A673 (cell line): ENCODE results near the gene ADGRL2. TPM values are rescaled to one million over a fixed set of nuclear protein-coding genes. Genes with fewer than 3 reads are reported as not detected.

Source experiments
- BruUV-seq: library from RNA; stranded (reverse); fragments of 400-500 nt; replicated peaks from 2 replicates; lab custom pipeline; 2021; lab: Mats Ljungman, UMichigan
- CTCF ChIA-PET: fragments of 300-600 bp; sonication (Branson Sonifier 250); formaldehyde crosslinking; loops from one replicate; lab custom pipeline; 2022; ENCODE audit warnings: antibody characterized with exemption; lab: Charles Lee
- POLR2A ChIA-PET: fragments of 300-600 bp; sonication (Branson Sonifier 250); formaldehyde crosslinking; loops from one replicate; lab custom pipeline; 2022; ENCODE audit warnings: antibody characterized with exemption; ENCODE audit not compliant: low non-redundant PET; lab: Charles Lee
- DNase-seq: peaks from one replicate; pipeline ENCODE4 v3.0.0-alpha.2; 2015; ENCODE audit warnings: low spot score
- H3K27ac ChIP-seq: fragments of 200-600 bp; sonication (generic); 2 replicates; pipeline ENCODE4 v1.5.1; 2016; ENCODE audit warnings: mixed run types, low read depth, mild to moderate bottlenecking, mixed read lengths, antibody characterized with exemption, low read length; ENCODE audit not compliant: poor library complexity, severe bottlenecking
- H3K27me3 ChIP-seq: fragments of 200-600 bp; sonication (generic); replicated peaks from 2 replicates; pipeline ENCODE4 v1.6.1; 2017; ENCODE audit warnings: mixed run types, low read depth, mild to moderate bottlenecking, mixed read lengths, antibody characterized with exemption, low read length; ENCODE audit not compliant: insufficient read depth, poor library complexity
- H3K36me3 ChIP-seq: fragments of 200-600 bp; sonication (generic); 2 replicates; pipeline ENCODE4 v1.6.1; 2016; ENCODE audit warnings: mixed run types, mild to moderate bottlenecking, mixed read lengths, antibody characterized with exemption, low read length; ENCODE audit not compliant: insufficient read depth, poor library complexity, severe bottlenecking
- H3K4me1 ChIP-seq: fragments of 200-600 bp; sonication (generic); 2 replicates; pipeline ENCODE4 v1.6.1; 2017; ENCODE audit warnings: mixed run types, mild to moderate bottlenecking, mixed read lengths, antibody characterized with exemption, low read length; ENCODE audit not compliant: insufficient read depth, poor library complexity, severe bottlenecking
- H3K4me3 ChIP-seq: fragments of 200-600 bp; sonication (generic); 2 replicates; pipeline ENCODE4 v1.5.1; 2016; ENCODE audit warnings: low read depth, mixed run types, mild to moderate bottlenecking, mixed read lengths, low read length; ENCODE audit not compliant: poor library complexity, severe bottlenecking
- H3K9me3 ChIP-seq: fragments of 200-600 bp; sonication (generic); 2 replicates; pipeline ENCODE4 v1.6.1; 2016; ENCODE audit warnings: mixed run types, low read depth, mild to moderate bottlenecking, mixed read lengths, antibody characterized with exemption, low read length; ENCODE audit not compliant: poor library complexity, severe bottlenecking
- CTCF ChIP-seq: fragments of 300-800, 200-600 bp; sonication (generic); conservative IDR thresholded peaks from 2 replicates; pipeline ENCODE4 v1.5.1; 2017; ENCODE audit warnings: low read depth, mild to moderate bottlenecking, antibody characterized with exemption, low read length, moderate library complexity, mixed read lengths
- EZH2 ChIP-seq: fragments of 200-600 bp; sonication (generic); IDR thresholded peaks from 2 replicates; pipeline ENCODE4 v1.6.1; 2017; ENCODE audit warnings: borderline replicate concordance, low read depth, mild to moderate bottlenecking, mixed read lengths, antibody characterized with exemption, low read length; ENCODE audit not compliant: poor library complexity, severe bottlenecking
- intact Hi-C: fragments of 100-400 bp; cut with micrococcal nuclease; formaldehyde crosslinking; loops from one replicate; pipeline ENCODE4 v1.10.0; 2022; ENCODE audit not compliant: unreplicated experiment
- total RNA-seq: library from RNA; stranded (reverse); gene quantifications from 2 replicates; pipeline ENCODE4 v1.2.3, GENCODE V29; 2021

ADGRL2 gene
- total RNA-seq, 1 experiment from 2014 or later, result 1.5 TPM

DNA sequence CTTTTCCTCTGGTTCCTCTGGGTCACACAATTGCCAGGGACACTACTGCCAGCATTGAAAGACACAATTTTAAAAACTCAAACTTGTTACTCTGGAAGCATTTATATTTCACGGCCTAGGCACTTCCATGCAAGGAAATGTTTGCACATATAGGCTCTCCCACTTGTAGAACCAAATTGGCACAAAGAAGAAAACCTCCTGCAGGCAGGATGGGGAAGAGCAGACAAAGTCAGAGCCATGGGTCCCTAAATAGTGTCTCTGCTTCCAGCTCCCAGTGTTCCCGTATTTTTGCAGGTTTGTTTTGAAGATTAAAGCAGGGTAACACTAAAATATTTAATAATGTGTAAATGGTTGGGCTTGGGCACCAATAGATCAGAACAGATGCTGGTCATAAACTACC, 19.0 kb upstream of the ADGRL2 start:
- H3K9me3 ChIP-seq, result no peaks in the 10 kb centered on the region
- POLR2A ChIA-PET, result no interaction called here

GRCh38 chr1:81792184-81792583, 8.6 kb upstream of the ADGRL2 start:
- CTCF ChIA-PET, result no interaction called here
- H3K27ac ChIP-seq, result no peak overlapping the region
- TF ChIP-seq CTCF (no peak), EZH2 (no peak)

More for the DNA sequence above, 19.0 kb upstream of the ADGRL2 start:
- intact Hi-C loops, result no loop called here
- DNase-seq, result no peak
- no TSS peak for BruUV-seq
- H3K36me3 ChIP-seq, result no peaks in the 10 kb centered on the region
- H3K27me3 ChIP-seq, result no peaks in the 10 kb centered on the region
- TF ChIP-seq CTCF (0 out of 2 replicates have a peak, but pooled peaks have one; percentile 10), EZH2 (no peak)
- CTCF ChIA-PET, result no interaction called here
- no peaks in the 10 kb centered on the region for H3K4me1 ChIP-seq
- no peak overlapping the region for H3K27ac ChIP-seq
- H3K4me3 ChIP-seq, result no peak overlapping the region

DNA sequence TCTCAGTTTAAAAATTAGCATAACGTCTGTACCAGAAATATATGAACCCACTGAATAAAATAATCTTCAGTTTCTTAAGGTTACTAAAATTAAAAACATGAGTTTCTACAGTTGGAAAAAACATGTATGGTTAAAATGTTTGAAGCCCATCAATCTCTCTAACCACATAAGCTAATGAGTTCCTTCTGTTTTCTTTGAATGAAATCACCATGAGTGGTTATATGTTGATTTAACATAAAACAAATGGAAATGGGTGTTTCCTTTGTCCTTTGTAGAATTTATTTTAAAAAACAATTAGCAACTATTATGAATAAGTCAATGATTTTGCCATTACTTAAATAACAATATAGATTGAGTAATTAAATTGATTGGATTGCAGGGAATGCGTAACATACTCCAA, 3.0 kb upstream of the ADGRL2 start:
- TF ChIP-seq CTCF, result no peak
- no peak for TF ChIP-seq EZH2
- no peak for DNase-seq
- BruUV-seq, result no TSS peak
- Histone ChIP-seq H3K9me3 (no peaks in the 10 kb centered on the region), H3K36me3 (no peaks in the 10 kb centered on the region), H3K4me1 (peaks cover 9% of the 10 kb centered on the region), H3K27ac (no peak overlapping the region), H3K4me3 (no peak overlapping the region), H3K27me3 (peaks cover 45% of the 10 kb centered on the region)
- intact Hi-C loops, result no loop called here
- ChIA-PET CTCF (interaction anchor here (0.5 kb wide), 1 partner anchor 15 kb away, joined by 3 read pairs; no protein-coding TSS in a partner anchor), POLR2A (no interaction called here)

More at GRCh38 chr1:81792184-81792583, 8.6 kb upstream of the ADGRL2 start:
- no TSS peak for BruUV-seq
- H3K36me3 ChIP-seq, result no peaks in the 10 kb centered on the region
- H3K4me1 ChIP-seq, result no peaks in the 10 kb centered on the region
- no peaks in the 10 kb centered on the region for H3K9me3 ChIP-seq
- peaks cover 4% of the 10 kb centered on the region for H3K27me3 ChIP-seq
- POLR2A ChIA-PET, result no interaction called here
- intact Hi-C loops, result no loop called here
- DNase-seq, result no peak
- no peak overlapping the region for H3K4me3 ChIP-seq
